HG02610 (cell line): ENCODE results near the gene ZMIZ1.
A peak's percentile ranks its signal among the peaks of the same experiment; 100 is the strongest.

Source experiments
- ATAC-seq: cut with Tn5 transposase; IDR thresholded peaks from one replicate; pipeline ENCODE4 v1.9.1; 2021; ENCODE audit warnings: mild to moderate bottlenecking, moderate library complexity; ENCODE audit not compliant: unreplicated experiment

Gene ZMIZ1

DNA sequence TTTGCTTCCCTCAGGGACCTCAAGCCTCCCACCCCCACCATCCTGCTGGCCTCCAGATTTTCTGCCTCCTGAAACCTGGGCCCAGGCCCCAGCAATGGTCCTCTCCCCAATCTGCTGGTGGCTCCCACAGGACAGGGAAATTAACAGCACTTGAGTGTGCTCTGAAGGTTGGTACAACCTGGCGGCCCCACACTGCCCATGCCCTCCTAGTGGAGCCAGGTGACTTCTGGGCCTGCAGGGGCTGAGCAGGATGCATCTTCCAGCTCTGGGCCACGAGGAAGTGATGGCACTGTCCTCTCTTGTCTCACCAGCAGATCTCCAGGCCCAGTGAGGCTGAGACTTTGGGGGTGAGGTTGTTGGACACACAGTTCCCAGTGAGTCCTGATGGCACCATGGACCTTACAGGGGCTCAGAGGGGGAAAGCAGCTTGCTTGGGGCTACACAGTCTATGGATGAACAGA, 3.6 kb upstream of the ZMIZ1 start:
- ATAC-seq = no peak

GRCh38 chr10:79065853-79066252, 2.9 kb upstream of the ZMIZ1 start:
- ATAC-seq = no peak

- ATAC-seq = no peak
Observed at GRCh38 chr10:79066411-79067240, 2.1 kb upstream of the ZMIZ1 start.

GRCh38 chr10:79067241-79068202, 1.2 kb upstream of the ZMIZ1 start:
- ATAC-seq = no peak

- no peak for ATAC-seq
Observed at GRCh38 chr10:79068203-79068561, 584 bp upstream of the ZMIZ1 start.

- ATAC-seq = peak; percentile 8
Observed at GRCh38 chr10:79069325-79070080, 737 bp downstream of the ZMIZ1 start.

DNA sequence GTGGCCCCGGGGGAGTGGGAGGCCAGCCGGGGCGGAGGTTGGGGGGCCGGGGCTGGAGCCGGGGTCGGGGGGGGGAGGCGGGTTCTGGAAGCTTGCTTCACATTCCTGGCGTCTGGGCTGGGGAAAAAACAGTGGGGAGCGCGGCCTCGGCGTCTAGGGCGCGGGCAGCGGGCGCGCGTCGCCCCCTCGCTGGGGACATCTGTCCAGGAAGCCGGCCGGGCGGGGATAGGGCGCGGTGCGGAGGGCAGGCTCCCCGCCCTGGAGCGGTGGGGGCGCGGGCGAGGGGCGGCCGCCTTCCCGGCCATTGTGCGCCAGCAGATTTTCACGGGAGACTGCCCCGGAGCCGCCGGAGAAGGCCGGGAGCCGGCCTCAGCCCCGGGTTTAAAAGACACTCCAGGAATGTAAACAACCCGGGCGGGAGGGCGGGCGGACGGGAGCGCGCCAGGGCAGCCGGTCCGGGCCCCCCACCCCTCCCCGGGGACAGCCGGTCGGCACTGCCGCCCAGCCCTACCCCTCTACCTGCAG, 1.4 kb downstream of the ZMIZ1 start:
- ATAC-seq = no peak

DNA sequence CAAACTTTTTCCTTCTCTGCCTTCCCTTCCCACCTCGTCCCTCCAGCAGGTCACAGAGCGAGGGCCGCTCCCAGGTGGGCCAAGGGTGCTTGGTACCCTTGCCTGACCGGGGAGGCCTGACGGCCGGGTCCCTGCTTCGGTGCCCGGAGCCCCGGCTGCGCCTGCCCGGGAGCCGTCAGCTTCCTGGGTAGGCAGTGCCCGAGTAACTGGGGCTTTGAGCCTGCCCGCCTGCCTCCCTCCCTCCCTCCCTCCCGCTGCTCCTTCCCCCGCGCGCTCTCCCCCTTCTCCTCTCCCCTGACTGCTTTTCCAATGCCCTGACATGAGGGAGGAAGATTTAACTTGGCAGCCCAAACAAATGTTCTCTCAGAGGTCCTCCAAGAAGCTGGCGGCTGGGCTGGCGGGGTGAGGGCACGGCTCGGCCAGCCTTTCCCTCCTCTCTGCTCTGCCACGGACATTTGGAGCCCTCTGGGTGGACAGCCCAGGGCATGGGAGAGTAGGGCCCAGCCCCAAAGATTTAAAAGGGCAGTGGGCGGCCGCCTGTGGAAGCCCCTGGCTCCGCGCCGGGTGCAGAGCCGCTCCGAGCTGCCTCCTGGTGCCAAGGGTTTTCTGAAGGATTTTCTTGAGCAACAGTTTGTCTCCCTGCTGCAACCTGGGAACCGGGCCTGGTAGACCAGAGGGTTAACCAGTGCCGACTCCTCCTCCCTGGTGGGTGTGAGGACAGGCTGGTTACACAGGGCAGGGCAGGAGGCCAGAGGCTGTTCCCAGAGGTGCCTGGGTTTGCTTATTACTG, 2.0 kb downstream of the ZMIZ1 start:
- no peak for ATAC-seq

DNA sequence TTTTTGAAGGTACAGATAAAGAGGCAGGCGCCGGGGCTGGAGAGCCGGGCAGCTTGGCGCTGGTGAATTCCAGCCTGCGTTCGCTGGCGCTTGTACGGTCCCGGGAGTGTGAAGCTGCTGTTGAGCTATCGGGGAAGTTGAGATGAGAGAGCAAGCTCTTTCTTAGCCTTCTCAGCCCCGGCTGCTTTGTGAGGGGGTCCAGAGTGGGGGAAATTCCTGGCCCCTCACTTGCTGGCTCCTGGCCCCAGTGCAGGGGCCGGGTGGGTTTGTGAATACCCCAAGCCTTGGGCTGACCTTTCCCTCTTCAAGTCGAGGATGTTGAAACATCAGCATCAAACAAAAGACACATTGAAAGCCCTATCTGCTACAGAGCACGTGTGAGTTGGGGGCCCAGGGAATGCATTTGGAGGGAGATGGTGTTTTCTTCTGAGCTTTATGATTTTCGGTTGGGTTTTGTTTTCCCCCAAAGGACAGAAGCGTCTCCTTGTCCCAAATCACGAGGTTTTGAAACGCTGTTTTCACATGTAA, 2.7 kb downstream of the ZMIZ1 start:
- ATAC-seq = no peak

DNA sequence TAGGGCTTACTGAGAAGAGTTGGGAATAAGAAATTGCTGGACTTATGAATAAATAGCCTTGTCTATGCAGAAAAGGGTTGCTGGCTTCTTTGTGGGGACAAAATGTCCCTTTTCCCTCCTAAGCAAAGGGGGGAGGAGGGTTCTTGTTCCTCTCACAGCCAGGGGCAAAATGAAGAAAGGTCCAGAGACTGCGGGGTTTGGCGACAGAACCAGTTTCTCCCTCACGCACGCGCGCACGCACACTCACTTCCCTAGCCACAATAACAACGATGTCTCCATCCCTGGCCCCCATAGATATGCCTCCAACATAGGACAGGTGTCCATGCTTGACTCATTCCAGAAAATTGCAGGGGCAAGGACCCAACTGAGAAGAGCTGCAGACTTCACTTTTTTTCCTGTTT, 3.3 kb downstream of the ZMIZ1 start:
- ATAC-seq = no peak

- ATAC-seq = no peak
Observed at GRCh38 chr10:79072994-79073645, 4.4 kb downstream of the ZMIZ1 start.

DNA sequence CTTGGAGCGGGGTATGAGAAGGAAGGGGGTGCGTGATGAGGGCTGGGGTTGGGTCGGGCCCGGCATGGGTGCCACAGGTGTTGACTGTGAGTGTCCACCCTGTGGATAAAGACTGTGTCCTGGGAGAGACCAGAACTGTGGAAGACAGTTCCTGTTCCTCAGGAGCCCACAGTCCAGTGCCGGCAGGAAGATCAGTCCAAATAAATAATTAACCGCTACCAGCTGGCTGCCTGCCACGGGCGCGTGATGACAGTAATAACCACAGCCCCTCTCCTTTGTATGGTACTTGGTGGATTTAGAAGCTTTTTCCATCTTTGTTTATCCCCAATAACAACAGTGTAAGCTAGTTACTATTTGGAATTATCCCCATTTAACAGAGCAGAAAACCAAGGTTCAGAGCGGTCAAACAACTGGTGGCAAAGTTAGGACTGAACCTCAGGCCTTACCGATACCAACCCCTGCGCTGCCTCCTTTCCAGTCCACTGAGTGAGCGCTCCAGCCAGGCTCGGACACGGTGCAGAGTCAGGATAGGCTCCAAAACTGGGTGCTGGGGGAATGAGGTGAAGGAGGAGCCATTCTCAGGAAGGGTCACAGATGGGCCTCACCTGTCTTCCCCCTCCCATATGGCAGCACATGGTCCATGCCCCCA, 5.1 kb downstream of the ZMIZ1 start:
- ATAC-seq = no peak

DNA sequence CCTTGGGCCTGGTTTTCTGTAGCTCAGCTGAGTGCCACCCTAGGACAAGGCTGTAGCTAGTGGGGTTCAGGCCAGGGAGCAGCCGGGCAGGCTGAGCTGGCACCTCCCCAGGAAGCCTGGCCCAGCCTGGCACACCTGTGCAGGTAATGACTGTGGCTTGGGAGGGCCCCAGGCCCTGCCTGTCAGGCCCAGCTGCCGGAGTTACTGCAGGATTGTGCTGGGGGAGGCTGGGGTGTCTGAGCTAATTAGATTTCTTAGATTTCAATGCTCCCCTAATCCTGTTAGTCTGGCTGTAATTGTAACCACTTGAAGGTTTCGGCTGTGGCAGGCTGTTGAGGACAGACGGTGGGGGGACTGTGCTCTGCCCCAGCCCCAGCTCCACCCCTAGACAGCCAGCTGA, 6.0 kb downstream of the ZMIZ1 start:
- no peak for ATAC-seq

- ATAC-seq = no peak
Observed at GRCh38 chr10:79075418-79075817, 6.7 kb downstream of the ZMIZ1 start.

GRCh38 chr10:79077488-79078173, 8.9 kb downstream of the ZMIZ1 start:
- no peak for ATAC-seq

DNA sequence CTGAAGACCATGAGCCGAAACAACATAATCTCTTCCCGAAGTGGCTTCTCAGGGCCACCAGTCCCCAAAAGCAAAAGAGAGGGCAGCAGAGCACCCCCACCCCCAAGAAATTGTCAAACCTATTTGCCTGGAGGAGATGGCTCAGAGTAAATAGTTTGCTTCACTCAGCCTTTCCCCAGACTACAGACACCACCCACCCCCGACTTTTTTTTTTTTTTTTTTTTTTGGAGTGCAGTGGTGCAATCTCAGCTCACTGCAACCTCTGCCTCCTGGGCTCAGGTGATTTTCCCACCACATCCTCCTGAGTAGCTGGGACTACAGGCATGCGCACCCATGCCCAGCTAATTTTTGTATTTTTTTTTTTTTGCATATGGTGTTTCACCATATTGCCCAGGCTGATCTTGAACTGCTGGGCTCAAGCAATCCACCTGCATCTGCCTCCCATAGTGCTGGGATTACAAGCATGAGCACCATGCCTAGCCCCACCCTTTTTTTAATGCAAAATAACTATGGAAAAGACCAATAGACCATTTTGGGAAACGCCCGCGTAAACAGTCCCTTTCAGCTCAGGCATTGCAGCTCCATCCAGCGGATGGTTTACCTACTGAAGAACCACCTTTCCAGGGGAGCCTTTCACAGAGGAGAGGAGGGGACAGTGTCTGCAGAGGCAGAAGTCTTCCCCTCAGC, 9.7 kb downstream of the ZMIZ1 start:
- no peak for ATAC-seq

DNA sequence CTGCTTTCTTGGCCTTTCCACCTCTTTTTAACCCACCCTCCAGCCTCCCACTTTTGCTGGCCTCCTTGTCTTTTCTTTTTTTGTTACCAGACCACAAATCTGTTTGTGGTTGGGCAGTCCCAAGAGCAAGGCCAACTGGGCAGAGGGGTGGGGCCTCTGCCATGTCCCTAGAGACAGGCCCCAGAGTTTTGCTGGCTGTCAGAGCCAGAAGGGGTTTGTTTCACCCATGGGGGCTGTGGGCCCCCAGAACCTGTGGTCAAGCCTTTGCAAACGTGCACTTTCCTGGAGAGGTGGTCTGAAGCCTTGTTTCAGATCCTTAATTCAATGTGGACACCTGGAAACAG, 10.3 kb downstream of the ZMIZ1 start:
- no peak for ATAC-seq
